ENCODE data around the gene TMEM131. TPM values are rescaled to one million over a fixed set of nuclear protein-coding genes. Genes with fewer than 3 reads are reported as not detected.

TMEM131 gene
- total and polyA plus RNA-seq, 2 of the 8 experiments (the other 6 are each of a cell fraction or from before 2014, with no cell fraction given) = 9.7 to 22.9 TPM

- no peak overlapping the region for H3K18ac ChIP-seq (ENCODE audit: extremely low read depth, low read length)
- no peak overlapping the region for H3K23ac ChIP-seq (ENCODE audit: insufficient read length)
- H3K27ac ChIP-seq (ENCODE audit: low read depth, low read length) = no peak overlapping the region
- H2BK5ac ChIP-seq (ENCODE audit: low read depth, low read length) = no peak overlapping the region
- H3K9me3 ChIP-seq (ENCODE audit: insufficient read depth in 2 of 2, low read depth in 1 of 2, low read length in 1 of 2) = no peaks in the 10 kb centered on the region
- no peaks in the 10 kb centered on the region; a peak in 1 of 4 replicates for H3K79me2 ChIP-seq (ENCODE audit: control insufficient read depth in 1 of 2, insufficient read depth in 2 of 2, low read length in 2 of 2)
- H2AK5ac ChIP-seq (ENCODE audit: low read depth, low read length) = no peak overlapping the region
- FAIRE-seq (no peak), DNase-seq (ENCODE audit: low read depth in 1 of 2, low spot score in 2 of 2) (no peak)
- no peaks in the 10 kb centered on the region for H3K36me3 ChIP-seq (ENCODE audit: control insufficient read depth in 2 of 4, insufficient read depth in 4 of 4, low read length in 3 of 4)
- no peak overlapping the region for H3K4me3 ChIP-seq (ENCODE audit: extremely low read depth in 1 of 4, insufficient read depth in 2 of 4, low read depth in 3 of 4, low read length in 4 of 4)
- H4K20me1 ChIP-seq (replicated peaks in 1 of 2; ENCODE audit: control insufficient read depth in 1 of 2, insufficient read depth in 2 of 2, low read length in 2 of 2) = no peaks in the 10 kb centered on the region
- no peak overlapping the region for H4K8ac ChIP-seq (ENCODE audit: extremely low read depth, insufficient read depth, low read length)
- ChIA-PET CTCF (ENCODE audit: partially characterized antibody) (no interaction called here), POLR2A (ENCODE audit: partially characterized antibody) (interaction anchor here (1.0 kb wide), 1 partner anchor 11 kb away, joined by 3 read pairs; no protein-coding TSS in a partner anchor)
- H3K4ac ChIP-seq (replicated peaks; ENCODE audit: insufficient read length, low read depth, low read length) = no peak overlapping the region
- no peak overlapping the region for H2BK15ac ChIP-seq (ENCODE audit: low read length)
- H2AFZ ChIP-seq (ENCODE audit: low read length) = no peak overlapping the region
- no peak overlapping the region for H2BK120ac ChIP-seq (replicated peaks; ENCODE audit: low read depth, low read length)
- no peak overlapping the region for H2BK20ac ChIP-seq (ENCODE audit: low read length)
- no peak overlapping the region for H3K56ac ChIP-seq (replicated peaks; ENCODE audit: insufficient read length, low read depth, low read length)
- H4K5ac ChIP-seq (ENCODE audit: insufficient read length, low read depth, low read length) = no peak overlapping the region
- WGBS, 2 experiments (ENCODE audit: extremely low coverage in 1 of 2, insufficient coverage in 1 of 2, insufficient read length in 1 of 2, insufficient replicate concordance in 2 of 2, low coverage in 1 of 2, low lambda C conversion rate in 2 of 2, missing lambda C conversion rate in 1 of 2) = 87% methylated on average over 4 of the region's 4 CpGs; no CpG with 5 or more reads in 1 of the 2 experiments
- no peaks in the 10 kb centered on the region for H3K4me1 ChIP-seq (replicated peaks in 1 of 4; ENCODE audit: control insufficient read depth in 3 of 4, insufficient read depth in 4 of 4, low read length in 3 of 4)
- no peak overlapping the region for H3K14ac ChIP-seq (ENCODE audit: insufficient read length)
- no peaks in the 10 kb centered on the region for H3K23me2 ChIP-seq (ENCODE audit: low read depth, low read length)
- no peak overlapping the region for H4K91ac ChIP-seq (replicated peaks; ENCODE audit: insufficient read length, low read length)
- no peak overlapping the region for H3K4me2 ChIP-seq (ENCODE audit: insufficient read depth in 1 of 2, low read depth in 2 of 2, low read length in 2 of 2)
- H3K9ac ChIP-seq (replicated peaks in 1 of 4; ENCODE audit: extremely low read depth in 1 of 4, low read depth in 3 of 4, low read length in 3 of 4) = no peak overlapping the region
- no peaks in the 10 kb centered on the region for H3K27me3 ChIP-seq (replicated peaks in 1 of 4; ENCODE audit: control insufficient read depth in 3 of 4, extremely low read depth in 1 of 4, insufficient read depth in 3 of 4, low read length in 3 of 4)
- H2BK12ac ChIP-seq (ENCODE audit: low read depth, low read length) = no peak overlapping the region
- no peaks in the 10 kb centered on the region; the same call in 1 of the 2 replicates for H3K79me1 ChIP-seq (ENCODE audit: low read depth, low read length)
- TF ChIP-seq JUN (IDR thresholded peaks at IDR 0.05; ENCODE audit: low read depth, low read length) (no peak), RXRA (IDR thresholded peaks at IDR 0.05; ENCODE audit: insufficient read depth, low read depth, low read length) (no peak), ATF3 (IDR thresholded peaks at IDR 0.05; ENCODE audit: insufficient read depth, low read depth, low read length) (no peak), RAD21 (IDR thresholded peaks at IDR 0.05 in 1 of 2, conservative IDR thresholded peaks at IDR 0.05 in 1 of 2; ENCODE audit: low read depth in 2 of 2, low read length in 2 of 2) (no peak), EZH2 (IDR thresholded peaks at IDR 0.05; ENCODE audit: low read depth, low read length, severe bottlenecking) (no peak), TEAD4 (IDR thresholded peaks at IDR 0.05; ENCODE audit: low read depth, low read length) (no peak), SIN3A (conservative IDR thresholded peaks at IDR 0.05 in 1 of 2, IDR thresholded peaks at IDR 0.05 in 1 of 2; ENCODE audit: low read depth in 1 of 2, low read length in 2 of 2) (no peak), CBX5 (IDR thresholded peaks at IDR 0.05; ENCODE audit: low read depth, low read length) (no peak), NRF1 (IDR thresholded peaks at IDR 0.05; ENCODE audit: low read depth, low read length) (no peak)
- TF ChIP-seq, protein P1, sequence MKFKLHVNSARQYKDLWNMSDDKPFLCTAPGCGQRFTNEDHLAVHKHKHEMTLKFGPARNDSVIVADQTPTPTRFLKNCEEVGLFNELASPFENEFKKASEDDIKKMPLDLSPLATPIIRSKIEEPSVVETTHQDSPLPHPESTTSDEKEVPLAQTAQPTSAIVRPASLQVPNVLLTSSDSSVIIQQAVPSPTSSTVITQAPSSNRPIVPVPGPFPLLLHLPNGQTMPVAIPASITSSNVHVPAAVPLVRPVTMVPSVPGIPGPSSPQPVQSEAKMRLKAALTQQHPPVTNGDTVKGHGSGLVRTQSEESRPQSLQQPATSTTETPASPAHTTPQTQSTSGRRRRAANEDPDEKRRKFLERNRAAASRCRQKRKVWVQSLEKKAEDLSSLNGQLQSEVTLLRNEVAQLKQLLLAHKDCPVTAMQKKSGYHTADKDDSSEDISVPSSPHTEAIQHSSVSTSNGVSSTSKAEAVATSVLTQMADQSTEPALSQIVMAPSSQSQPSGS (IDR thresholded peaks at IDR 0.05; ENCODE audit: low read length) = no peak
Measured at GRCh38 chr2:97911206-97911921, 84.4 kb downstream of the TMEM131 start.

Data from H1 (cell line).